Measurements from ENCODE around the gene LRRC55.

LRRC55 gene, protein sequence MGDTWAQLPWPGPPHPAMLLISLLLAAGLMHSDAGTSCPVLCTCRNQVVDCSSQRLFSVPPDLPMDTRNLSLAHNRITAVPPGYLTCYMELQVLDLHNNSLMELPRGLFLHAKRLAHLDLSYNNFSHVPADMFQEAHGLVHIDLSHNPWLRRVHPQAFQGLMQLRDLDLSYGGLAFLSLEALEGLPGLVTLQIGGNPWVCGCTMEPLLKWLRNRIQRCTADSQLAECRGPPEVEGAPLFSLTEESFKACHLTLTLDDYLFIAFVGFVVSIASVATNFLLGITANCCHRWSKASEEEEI

DNA sequence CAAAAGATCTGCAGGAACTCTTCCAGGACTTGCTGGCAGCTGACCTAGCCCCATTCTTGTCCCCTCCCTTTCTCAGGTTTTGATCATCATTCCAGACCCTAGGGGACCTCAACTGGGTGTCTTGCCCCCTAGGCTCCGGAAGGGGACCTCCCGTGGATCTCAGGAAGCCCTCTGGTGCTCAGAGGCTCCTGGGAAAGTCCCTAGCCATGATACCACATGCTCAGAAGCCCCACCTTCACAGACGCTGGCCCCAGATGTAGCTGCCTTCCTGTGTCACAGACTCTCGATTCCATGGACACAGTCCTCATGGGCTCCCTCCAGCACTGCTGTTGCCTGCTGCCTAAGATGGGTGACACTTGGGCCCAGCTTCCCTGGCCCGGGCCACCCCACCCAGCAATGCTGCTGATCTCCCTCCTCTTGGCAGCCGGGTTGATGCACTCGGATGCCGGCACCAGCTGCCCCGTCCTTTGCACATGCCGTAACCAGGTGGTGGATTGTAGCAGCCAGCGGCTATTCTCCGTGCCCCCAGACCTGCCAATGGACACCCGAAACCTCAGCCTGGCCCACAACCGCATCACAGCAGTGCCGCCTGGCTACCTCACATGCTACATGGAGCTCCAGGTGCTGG lies at the start of gene LRRC55:
Gene LRRC55 (plus strand): TSS at position 276 of the 628 bp plus-strand sequence. CDS start 70 bp downstream, at position 346.
- CTCF ChIA-PET = interaction anchor here (2.2 kb wide), 1 partner anchor 68 kb away, joined by 9 read pairs; no protein-coding TSS in a partner anchor
- no peak for DNase-seq (ENCODE audit: extremely low spot score)
- TF ChIP-seq, protein P1, sequence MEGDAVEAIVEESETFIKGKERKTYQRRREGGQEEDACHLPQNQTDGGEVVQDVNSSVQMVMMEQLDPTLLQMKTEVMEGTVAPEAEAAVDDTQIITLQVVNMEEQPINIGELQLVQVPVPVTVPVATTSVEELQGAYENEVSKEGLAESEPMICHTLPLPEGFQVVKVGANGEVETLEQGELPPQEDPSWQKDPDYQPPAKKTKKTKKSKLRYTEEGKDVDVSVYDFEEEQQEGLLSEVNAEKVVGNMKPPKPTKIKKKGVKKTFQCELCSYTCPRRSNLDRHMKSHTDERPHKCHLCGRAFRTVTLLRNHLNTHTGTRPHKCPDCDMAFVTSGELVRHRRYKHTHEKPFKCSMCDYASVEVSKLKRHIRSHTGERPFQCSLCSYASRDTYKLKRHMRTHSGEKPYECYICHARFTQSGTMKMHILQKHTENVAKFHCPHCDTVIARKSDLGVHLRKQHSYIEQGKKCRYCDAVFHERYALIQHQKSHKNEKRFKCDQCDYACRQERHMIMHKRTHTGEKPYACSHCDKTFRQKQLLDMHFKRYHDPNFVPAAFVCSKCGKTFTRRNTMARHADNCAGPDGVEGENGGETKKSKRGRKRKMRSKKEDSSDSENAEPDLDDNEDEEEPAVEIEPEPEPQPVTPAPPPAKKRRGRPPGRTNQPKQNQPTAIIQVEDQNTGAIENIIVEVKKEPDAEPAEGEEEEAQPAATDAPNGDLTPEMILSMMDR (IDR thresholded peaks at IDR 0.05; ENCODE audit: control extremely low read depth, extremely low read depth, low read depth, missing control alignments) = no peak
- POLR2A ChIA-PET = no interaction called here

DNA sequence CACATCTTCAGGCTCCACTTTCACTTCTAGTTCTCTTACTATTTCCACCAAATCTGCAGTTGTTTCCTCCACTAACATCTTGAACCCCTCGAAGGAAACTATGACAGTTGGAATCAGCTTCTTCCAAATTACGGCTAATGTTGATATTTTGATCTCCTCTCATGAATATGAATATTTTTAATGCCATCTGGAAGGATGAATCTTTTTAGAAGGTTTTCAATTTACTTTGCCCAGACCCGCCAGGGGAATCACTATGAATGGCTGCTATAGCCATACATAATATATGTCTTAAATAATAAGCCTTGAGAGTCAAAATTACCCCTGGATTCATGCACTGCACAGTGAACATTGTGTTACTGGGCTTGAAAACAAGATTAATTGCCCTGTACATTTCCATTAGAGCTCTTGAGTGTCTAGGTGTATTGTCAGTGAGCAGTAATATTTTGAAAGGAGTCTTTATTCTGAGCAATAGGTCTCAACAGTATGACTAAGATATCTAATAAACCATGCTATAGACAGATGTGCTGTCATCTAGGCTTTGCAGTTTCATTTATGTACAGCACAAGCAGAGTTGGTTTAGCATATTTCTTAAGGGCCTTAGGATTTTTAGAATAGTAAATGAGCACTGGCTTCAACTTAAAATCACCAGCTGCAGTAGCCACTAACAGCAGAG lies 48.3 kb upstream of the LRRC55 start:
- POLR2A ChIA-PET = no interaction called here
- CTCF ChIA-PET = no interaction called here
- TF ChIP-seq, protein P1 (IDR thresholded peaks at IDR 0.05; ENCODE audit: control extremely low read depth, extremely low read depth, low read depth, missing control alignments) = no peak
- DNase-seq (ENCODE audit: extremely low spot score) = no peak

- DNase-seq (ENCODE audit: extremely low spot score) = no peak
- POLR2A ChIA-PET = no interaction called here
- CTCF ChIA-PET = no interaction called here
- TF ChIP-seq, protein P1 (IDR thresholded peaks at IDR 0.05; ENCODE audit: control extremely low read depth, extremely low read depth, low read depth, missing control alignments) = no peak
These were observed 47.5 kb upstream of the LRRC55 start for GRCh38 chr11:57134284-57134683.

DNA sequence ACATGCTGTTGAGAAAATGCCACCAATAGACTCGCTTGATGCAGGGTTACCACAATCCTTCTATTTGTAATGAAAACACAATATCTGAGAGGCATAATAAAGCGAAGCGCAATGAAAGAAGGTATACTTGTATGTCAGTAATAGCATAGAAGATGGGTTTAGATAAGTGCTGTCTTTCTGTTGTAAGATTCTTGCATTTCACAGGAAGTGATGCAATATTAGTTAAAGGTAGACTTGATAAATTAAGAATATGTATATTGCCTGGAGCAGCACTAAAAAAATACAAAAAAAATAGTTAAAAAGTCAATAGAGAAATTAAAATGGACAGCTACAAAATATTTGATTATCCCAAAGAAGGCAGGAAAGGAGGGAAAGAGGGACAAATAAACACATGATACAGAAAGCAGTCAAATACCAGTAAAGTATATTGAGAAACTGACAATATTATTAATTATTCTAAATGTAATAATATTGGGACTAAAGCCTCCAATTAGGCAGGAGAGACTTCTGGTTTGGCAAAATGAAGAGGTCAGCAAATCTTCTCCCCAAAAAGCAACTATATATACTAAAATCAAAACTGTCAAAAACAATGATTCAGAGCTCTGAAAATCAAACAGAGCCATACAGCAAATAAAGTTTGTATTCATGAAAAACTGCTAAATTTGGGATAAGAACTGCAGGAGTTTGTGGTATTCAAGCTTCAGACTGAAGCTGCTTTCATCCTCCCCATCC lies 46.6 kb upstream of the LRRC55 start:
- TF ChIP-seq, protein P1 (IDR thresholded peaks at IDR 0.05; ENCODE audit: control extremely low read depth, extremely low read depth, low read depth, missing control alignments) = no peak
- CTCF ChIA-PET = no interaction called here
- POLR2A ChIA-PET = no interaction called here
- DNase-seq (ENCODE audit: extremely low spot score) = no peak

DNA sequence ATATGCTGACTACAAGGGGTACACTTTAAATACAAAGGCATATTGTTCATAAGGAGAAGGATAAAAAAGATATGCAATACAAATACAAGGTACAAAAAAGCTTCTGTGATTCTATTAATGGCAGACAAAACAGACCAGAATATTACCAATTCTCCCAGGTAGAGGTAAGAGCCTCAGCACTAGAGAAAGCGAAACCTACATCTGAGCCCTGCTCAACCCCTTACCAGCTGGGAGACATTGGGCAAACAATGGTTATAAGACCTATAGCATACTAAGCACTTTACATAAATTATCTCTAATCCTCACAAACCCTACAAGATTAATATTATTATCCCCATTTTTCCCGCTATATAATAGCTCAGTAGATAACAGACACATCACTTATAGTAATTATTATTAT lies 41.2 kb upstream of the LRRC55 start:
- no peak for DNase-seq (ENCODE audit: extremely low spot score)
- TF ChIP-seq, protein P1 (IDR thresholded peaks at IDR 0.05; ENCODE audit: control extremely low read depth, extremely low read depth, low read depth, missing control alignments) = no peak
- ChIA-PET CTCF (no interaction called here), POLR2A (no interaction called here)

GRCh38 chr11:57143459-57143858 lies 38.3 kb upstream of the LRRC55 start:
- TF ChIP-seq, protein P1 (IDR thresholded peaks at IDR 0.05; ENCODE audit: control extremely low read depth, extremely low read depth, low read depth, missing control alignments) = no peak
- no peak for DNase-seq (ENCODE audit: extremely low spot score)
- ChIA-PET POLR2A (no interaction called here), CTCF (no interaction called here)

All from GM10248 (cell line).